GM12878 (cell line): Measurements from ENCODE around the gene GOLGA6L9.
"Not testable (repeated sequence)": the region's sequence is repeated elsewhere in the genome, so short reads cannot be mapped to it uniquely, and the experiment has no call there.

ENCODE experiments used
- SIX5 ChIP-seq: IDR thresholded peaks from 2 replicates; pipeline ENCODE4 v1.6.1; 2011; ENCODE audit warnings: mild to moderate bottlenecking, low read depth, low read length, moderate library complexity; ENCODE audit not compliant: severe bottlenecking
- TF ChIP-seq, protein P1 (sequence below): fragments of 450-650 bp; IDR thresholded peaks from 2 replicates; pipeline ENCODE4 v1.6.1; 2016; ENCODE audit warnings: mild to moderate bottlenecking, moderate library complexity, borderline replicate concordance
- TF ChIP-seq, protein P2 (sequence below), 3 experiments: IDR thresholded peaks in 2 of 3; conservative IDR thresholded peaks in 1 of 3; 2 replicates each; pipeline ENCODE4 v1.5.1; 2011; ENCODE audit warnings: low read depth in 3 of 3, low read length in 3 of 3, mild to moderate bottlenecking in 3 of 3, control low read depth in 2 of 3, moderate library complexity in 2 of 3, inconsistent platforms in 1 of 3, mixed read lengths in 1 of 3; ENCODE audit not compliant: control insufficient read depth in 2 of 3, insufficient read depth in 1 of 3; ENCODE audit errors: extremely low read depth in 1 of 3

DNA sequence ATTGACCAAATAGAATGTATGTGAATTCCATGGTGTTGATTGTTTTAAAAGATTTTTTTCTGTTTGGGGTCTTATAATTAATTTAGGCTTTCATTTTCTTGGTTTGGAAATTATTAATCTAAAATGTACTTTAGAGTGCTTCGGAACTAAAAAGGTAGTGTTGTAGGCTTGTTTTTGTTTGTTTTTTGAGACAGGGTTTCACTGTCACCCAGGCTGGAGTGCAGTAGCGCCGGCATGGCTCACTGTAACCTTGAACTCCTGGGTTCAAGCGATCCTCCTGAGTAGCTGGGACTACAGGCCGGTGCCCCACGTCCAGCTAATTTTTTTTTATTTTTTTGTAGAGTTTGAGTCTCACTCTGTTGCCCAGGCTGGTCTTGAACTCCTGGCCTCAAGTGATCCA lies 27.7 kb upstream of the GOLGA6L9 start:
- TF ChIP-seq, protein P1, sequence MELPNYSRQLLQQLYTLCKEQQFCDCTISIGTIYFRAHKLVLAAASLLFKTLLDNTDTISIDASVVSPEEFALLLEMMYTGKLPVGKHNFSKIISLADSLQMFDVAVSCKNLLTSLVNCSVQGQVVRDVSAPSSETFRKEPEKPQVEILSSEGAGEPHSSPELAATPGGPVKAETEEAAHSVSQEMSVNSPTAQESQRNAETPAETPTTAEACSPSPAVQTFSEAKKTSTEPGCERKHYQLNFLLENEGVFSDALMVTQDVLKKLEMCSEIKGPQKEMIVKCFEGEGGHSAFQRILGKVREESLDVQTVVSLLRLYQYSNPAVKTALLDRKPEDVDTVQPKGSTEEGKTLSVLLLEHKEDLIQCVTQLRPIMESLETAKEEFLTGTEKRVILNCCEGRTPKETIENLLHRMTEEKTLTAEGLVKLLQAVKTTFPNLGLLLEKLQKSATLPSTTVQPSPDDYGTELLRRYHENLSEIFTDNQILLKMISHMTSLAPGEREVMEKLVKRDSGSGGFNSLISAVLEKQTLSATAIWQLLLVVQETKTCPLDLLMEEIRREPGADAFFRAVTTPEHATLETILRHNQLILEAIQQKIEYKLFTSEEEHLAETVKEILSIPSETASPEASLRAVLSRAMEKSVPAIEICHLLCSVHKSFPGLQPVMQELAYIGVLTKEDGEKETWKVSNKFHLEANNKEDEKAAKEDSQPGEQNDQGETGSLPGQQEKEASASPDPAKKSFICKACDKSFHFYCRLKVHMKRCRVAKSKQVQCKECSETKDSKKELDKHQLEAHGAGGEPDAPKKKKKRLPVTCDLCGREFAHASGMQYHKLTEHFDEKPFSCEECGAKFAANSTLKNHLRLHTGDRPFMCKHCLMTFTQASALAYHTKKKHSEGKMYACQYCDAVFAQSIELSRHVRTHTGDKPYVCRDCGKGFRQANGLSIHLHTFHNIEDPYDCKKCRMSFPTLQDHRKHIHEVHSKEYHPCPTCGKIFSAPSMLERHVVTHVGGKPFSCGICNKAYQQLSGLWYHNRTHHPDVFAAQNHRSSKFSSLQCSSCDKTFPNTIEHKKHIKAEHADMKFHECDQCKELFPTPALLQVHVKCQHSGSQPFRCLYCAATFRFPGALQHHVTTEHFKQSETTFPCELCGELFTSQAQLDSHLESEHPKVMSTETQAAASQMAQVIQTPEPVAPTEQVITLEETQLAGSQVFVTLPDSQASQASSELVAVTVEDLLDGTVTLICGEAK, result not testable (repeated sequence)
- TF ChIP-seq, protein P2, sequence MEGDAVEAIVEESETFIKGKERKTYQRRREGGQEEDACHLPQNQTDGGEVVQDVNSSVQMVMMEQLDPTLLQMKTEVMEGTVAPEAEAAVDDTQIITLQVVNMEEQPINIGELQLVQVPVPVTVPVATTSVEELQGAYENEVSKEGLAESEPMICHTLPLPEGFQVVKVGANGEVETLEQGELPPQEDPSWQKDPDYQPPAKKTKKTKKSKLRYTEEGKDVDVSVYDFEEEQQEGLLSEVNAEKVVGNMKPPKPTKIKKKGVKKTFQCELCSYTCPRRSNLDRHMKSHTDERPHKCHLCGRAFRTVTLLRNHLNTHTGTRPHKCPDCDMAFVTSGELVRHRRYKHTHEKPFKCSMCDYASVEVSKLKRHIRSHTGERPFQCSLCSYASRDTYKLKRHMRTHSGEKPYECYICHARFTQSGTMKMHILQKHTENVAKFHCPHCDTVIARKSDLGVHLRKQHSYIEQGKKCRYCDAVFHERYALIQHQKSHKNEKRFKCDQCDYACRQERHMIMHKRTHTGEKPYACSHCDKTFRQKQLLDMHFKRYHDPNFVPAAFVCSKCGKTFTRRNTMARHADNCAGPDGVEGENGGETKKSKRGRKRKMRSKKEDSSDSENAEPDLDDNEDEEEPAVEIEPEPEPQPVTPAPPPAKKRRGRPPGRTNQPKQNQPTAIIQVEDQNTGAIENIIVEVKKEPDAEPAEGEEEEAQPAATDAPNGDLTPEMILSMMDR (IDR thresholded peaks at IDR 0.05 in 2 of 3, conservative IDR thresholded peaks at IDR 0.05 in 1 of 3; ENCODE audit: control insufficient read depth in 2 of 3, extremely low read depth in 1 of 3, insufficient read depth in 1 of 3, low read depth in 3 of 3, low read length in 3 of 3), result not testable (repeated sequence)
- not testable (repeated sequence) for TF ChIP-seq SIX5
